DND-41 (cell line): Measurements from ENCODE around the gene IL2.

Experiments used
- ATAC-seq: fragments of 200-7000 bp; cut with Tn5 transposase; 3 replicates; pipeline ENCODE4 v1.9.1; 2021; ENCODE audit warnings: low read depth; ENCODE audit not compliant: insufficient read depth
- DNase-seq: peaks from one replicate; pipeline ENCODE4 v3.0.0-alpha.2; 2020
- H2AFZ ChIP-seq: 2 replicates; pipeline ENCODE4 v1.6.0; 2012; ENCODE audit warnings: low read depth, low read length
- H3K27ac ChIP-seq: 2 replicates; pipeline ENCODE4 v1.5.1; 2012; ENCODE audit warnings: low read length, inconsistent platforms
- H3K27me3 ChIP-seq: fragments of 200-600 bp; sonication (generic); 2 replicates; pipeline ENCODE4 v1.6.0; 2012; ENCODE audit warnings: low read length, mild to moderate bottlenecking, inconsistent platforms; ENCODE audit not compliant: insufficient read depth, poor library complexity
- H3K36me3 ChIP-seq: 2 replicates; pipeline ENCODE4 v1.5.1; 2012; ENCODE audit warnings: low read length, inconsistent platforms; ENCODE audit not compliant: insufficient read depth
- H3K4me1 ChIP-seq: 2 replicates; pipeline ENCODE4 v1.5.1; 2012; ENCODE audit warnings: mild to moderate bottlenecking, low read length; ENCODE audit not compliant: insufficient read depth
- H3K4me2 ChIP-seq: 2 replicates; pipeline ENCODE4 v1.6.0; 2012; ENCODE audit warnings: mild to moderate bottlenecking, moderate library complexity, low read length, inconsistent platforms; ENCODE audit not compliant: insufficient read depth
- H3K4me3 ChIP-seq, 2 experiments: fragments of 200-600 bp in 1 of 2; shearing (Covaris generic) in 1 of 2; 2 replicates each; pipeline ENCODE4 v1.5.1; 2012 to 2016; ENCODE audit warnings: inconsistent platforms in 2 of 2, low read length in 2 of 2, mild to moderate bottlenecking in 2 of 2, low read depth in 1 of 2, moderate library complexity in 1 of 2
- H3K79me2 ChIP-seq: 2 replicates; pipeline ENCODE4 v1.6.0; 2012; ENCODE audit warnings: low read length, inconsistent platforms; ENCODE audit not compliant: insufficient read depth
- H3K9ac ChIP-seq: 2 replicates; pipeline ENCODE4 v1.6.0; 2012; ENCODE audit warnings: low read depth, mild to moderate bottlenecking, inconsistent platforms, low read length, moderate library complexity
- H3K9me3 ChIP-seq: 2 replicates; pipeline ENCODE4 v1.5.1; 2012; ENCODE audit warnings: low read length, moderate library complexity, mild to moderate bottlenecking, inconsistent platforms; ENCODE audit not compliant: insufficient read depth, severe bottlenecking
- H4K20me1 ChIP-seq: 2 replicates; pipeline ENCODE4 v1.6.0; 2012; ENCODE audit warnings: low read length; ENCODE audit not compliant: insufficient read depth
- EZH2 ChIP-seq: IDR thresholded peaks from 3 replicates; pipeline ENCODE4 v1.6.1; 2012; ENCODE audit warnings: borderline replicate concordance, low read depth, mild to moderate bottlenecking, moderate library complexity, low read length, inconsistent platforms; ENCODE audit not compliant: severe bottlenecking
- TF ChIP-seq, protein P1 (sequence below): IDR thresholded peaks from 2 replicates; pipeline ENCODE4 v1.5.1; 2012; ENCODE audit warnings: borderline replicate concordance, low read length, moderate library complexity, mild to moderate bottlenecking; ENCODE audit not compliant: poor library complexity, severe bottlenecking; ENCODE audit errors: extremely low read depth

IL2 gene

DNA sequence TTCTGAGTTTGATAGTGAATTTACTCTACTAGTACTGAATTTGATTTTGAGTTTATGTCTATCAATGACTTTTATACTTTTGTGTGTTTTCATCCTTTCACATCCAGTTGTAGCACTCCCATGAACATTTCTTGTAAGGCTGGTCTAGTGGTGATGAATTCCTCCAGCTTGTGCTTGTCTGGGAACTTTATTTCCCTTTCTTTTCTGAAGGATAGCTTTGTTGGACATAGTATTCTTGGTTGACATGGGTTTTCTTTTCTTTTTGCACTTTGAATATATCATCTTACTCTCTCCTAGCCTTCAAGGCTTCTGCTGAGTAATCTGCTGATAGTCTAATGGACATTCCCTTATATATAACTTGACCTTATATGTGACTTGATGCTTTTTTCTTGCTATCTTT, 32.5 kb upstream of the IL2 start:
- Histone ChIP-seq H3K4me2 (no peak overlapping the region), H4K20me1 (no peaks in the 10 kb centered on the region), H3K4me1 (no peaks in the 10 kb centered on the region), H2AFZ (no peak overlapping the region), H3K27ac (no peak overlapping the region), H3K36me3 (no peaks in the 10 kb centered on the region), H3K4me3 (no peak overlapping the region), H3K9ac (no peak overlapping the region), H3K27me3 (no peaks in the 10 kb centered on the region), H3K9me3 (peaks cover 21% of the 10 kb centered on the region), H3K79me2 (no peaks in the 10 kb centered on the region)
- no peak for ATAC-seq
- no peak for DNase-seq
- TF ChIP-seq EZH2 = no peak
- TF ChIP-seq, protein P1, sequence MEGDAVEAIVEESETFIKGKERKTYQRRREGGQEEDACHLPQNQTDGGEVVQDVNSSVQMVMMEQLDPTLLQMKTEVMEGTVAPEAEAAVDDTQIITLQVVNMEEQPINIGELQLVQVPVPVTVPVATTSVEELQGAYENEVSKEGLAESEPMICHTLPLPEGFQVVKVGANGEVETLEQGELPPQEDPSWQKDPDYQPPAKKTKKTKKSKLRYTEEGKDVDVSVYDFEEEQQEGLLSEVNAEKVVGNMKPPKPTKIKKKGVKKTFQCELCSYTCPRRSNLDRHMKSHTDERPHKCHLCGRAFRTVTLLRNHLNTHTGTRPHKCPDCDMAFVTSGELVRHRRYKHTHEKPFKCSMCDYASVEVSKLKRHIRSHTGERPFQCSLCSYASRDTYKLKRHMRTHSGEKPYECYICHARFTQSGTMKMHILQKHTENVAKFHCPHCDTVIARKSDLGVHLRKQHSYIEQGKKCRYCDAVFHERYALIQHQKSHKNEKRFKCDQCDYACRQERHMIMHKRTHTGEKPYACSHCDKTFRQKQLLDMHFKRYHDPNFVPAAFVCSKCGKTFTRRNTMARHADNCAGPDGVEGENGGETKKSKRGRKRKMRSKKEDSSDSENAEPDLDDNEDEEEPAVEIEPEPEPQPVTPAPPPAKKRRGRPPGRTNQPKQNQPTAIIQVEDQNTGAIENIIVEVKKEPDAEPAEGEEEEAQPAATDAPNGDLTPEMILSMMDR = no peak

DNA sequence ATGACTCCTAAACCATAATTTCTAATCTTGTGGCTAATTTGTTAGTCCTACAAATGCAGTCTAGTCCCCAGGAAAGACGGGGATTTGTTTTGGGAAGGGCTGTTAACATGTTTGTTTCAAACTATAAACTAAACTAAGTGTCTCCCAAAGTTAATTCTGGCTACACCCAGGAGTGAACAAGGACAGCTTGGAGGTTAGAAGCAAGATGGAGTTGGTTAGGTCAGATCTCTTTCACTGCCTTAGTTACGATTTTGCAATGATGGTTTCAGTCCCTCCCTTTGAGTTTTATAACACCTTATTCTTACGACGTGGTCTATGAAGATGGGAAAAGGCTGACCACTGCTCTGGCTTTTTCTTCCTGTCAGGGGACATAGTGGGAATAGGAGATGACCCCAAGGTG, 27.0 kb upstream of the IL2 start:
- Histone ChIP-seq H3K4me1 (no peaks in the 10 kb centered on the region), H4K20me1 (no peaks in the 10 kb centered on the region)
- DNase-seq = no peak

DNA sequence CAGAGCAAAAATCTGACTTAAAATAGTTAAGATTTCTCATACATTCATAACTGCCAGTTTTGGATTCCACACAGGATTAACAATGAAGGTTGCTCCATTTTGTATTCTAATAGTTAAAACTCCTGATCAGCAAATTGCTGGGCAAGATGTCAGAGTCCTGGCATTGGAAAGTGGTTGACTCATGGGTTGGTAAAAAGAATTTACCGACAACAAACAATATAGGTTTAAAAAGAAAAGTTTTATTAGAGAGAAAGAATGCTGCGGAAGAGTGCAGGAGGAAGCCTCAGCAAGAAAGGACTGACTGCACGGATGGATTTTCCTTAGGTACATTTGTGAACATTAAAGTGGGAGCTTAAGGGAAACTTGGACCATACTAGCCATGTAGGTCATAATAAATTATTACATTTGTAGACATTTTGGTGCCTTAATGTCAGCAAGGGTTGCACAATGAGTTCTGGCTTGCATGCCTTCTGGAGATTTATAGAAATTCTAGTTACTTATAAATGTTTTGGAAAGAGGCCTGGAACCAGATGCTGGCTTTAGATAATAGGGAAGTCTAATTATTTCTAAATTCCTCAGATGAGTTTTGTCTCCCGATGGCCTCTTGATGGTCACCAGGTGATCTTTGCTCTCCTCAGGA, 25.4 kb upstream of the IL2 start:
- H3K27me3 ChIP-seq = no peaks in the 10 kb centered on the region
- no peaks in the 10 kb centered on the region for H4K20me1 ChIP-seq
- H3K9me3 ChIP-seq = no peaks in the 10 kb centered on the region
- TF ChIP-seq, protein P1 = no peak
- no peak for TF ChIP-seq EZH2
- no peak overlapping the region for H2AFZ ChIP-seq
- H3K4me2 ChIP-seq = no peak overlapping the region
- no peak overlapping the region for H3K27ac ChIP-seq
- H3K9ac ChIP-seq = no peak overlapping the region
- H3K4me1 ChIP-seq = no peaks in the 10 kb centered on the region
- H3K36me3 ChIP-seq = no peaks in the 10 kb centered on the region
- DNase-seq (no peak), ATAC-seq (no peak)
- no peaks in the 10 kb centered on the region for H3K79me2 ChIP-seq
- H3K4me3 ChIP-seq = no peak overlapping the region

More for the DNA sequence above, 27.0 kb upstream of the IL2 start:
- Histone ChIP-seq H3K27ac (no peak overlapping the region), H3K9ac (no peak overlapping the region), H3K79me2 (no peaks in the 10 kb centered on the region), H3K4me3 (no peak overlapping the region), H3K9me3 (peaks cover 2% of the 10 kb centered on the region), H3K36me3 (no peaks in the 10 kb centered on the region), H2AFZ (no peak overlapping the region), H3K27me3 (no peaks in the 10 kb centered on the region), H3K4me2 (no peak overlapping the region)
- no peak for TF ChIP-seq EZH2
- TF ChIP-seq, protein P1 = no peak
- ATAC-seq = no peak
